D341Med (cell line): ENCODE measurements around the gene ANKMY2.
A peak's percentile ranks its signal among the peaks of the same experiment; 100 is the strongest.
"Not testable (repeated sequence)": the region's sequence is repeated elsewhere in the genome, so short reads cannot be mapped to it uniquely, and the experiment has no call there.

Source experiments
- DNase-seq: peaks from one replicate; pipeline ENCODE4 v3.0.0; 2012; ENCODE audit warnings: low spot score

Gene ANKMY2

GRCh38 chr7:16626388-16626787 lies 19.2 kb downstream of the ANKMY2 start:
- no peak for DNase-seq

GRCh38 chr7:16619979-16620408 lies 25.6 kb downstream of the ANKMY2 start:
- no peak for DNase-seq

- no peak for DNase-seq
Observed at GRCh38 chr7:16616542-16616941, 29.0 kb downstream of the ANKMY2 start.

- DNase-seq: no peak
Observed at GRCh38 chr7:16616122-16616521, 29.4 kb downstream of the ANKMY2 start.

DNA sequence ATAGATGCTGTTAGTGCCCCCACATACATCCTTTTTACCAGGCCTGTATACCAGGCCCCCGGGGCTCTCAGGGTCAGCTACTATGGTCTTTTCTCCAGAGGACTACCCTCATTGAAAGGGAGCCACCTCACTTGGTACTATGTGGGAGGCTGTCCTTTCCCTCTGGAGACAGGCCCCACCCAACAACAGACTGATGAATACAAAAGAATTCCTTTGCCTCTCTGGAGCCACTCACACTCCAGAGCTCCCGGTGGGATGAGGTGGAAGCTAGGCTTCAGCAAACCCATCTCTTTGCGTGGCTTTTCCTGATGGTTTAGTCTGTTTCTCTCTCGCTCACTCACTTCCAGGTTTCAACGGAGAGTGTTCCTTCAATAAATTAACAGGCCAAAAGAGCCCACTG lies 30.3 kb downstream of the ANKMY2 start:
- DNase-seq: no peak

DNA sequence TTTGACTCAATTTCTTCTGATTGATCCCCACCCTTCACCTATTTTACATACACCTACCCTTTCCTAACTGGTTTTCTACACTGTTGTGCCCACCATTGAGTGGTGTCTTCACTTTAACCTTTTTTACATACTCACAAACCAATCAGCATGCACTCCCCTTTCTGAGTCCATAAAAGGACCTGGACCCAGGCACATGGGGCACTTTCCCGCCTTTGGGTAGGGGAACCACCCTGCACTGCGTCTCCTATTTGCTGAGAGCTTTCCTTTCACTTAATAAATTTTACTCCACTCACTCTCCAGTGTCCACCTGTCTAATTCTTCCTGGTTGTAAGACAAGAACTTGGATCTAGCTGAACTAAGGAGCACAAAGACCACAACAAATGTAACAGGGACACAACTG lies 33.8 kb downstream of the ANKMY2 start:
- no peak for DNase-seq

DNA sequence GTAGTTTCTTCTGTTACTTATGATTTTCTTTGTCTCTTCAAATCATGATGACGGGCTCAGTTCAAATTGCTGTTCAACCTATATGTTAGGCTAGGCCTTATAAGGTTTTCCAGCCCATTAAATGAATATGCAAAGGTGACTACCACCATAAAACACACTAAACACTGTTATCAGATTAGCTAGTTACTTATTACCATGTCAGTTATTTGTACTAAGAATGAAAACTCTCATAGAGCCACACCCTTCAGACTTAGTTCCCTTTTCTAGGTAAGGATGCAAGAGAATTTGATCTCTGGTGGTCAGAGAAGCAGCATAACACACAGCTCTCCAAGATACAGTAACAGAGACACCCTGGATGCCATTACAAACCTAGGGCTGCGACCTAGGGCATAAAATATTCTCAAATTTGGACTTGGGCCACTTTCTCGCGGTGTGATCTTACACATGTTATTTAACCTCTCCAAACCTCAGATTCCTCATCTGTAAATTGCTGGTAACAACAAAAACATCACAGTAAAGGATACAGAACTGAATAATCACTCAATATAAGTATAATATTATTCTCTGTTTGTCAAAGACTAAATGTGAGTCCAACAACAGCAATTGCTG lies 35.6 kb downstream of the ANKMY2 start:
- DNase-seq: no peak

- DNase-seq: no peak
Observed at GRCh38 chr7:16606704-16607103, 38.9 kb downstream of the ANKMY2 start.

GRCh38 chr7:16604054-16604453 lies 41.5 kb downstream of the ANKMY2 start:
- DNase-seq: no peak

DNA sequence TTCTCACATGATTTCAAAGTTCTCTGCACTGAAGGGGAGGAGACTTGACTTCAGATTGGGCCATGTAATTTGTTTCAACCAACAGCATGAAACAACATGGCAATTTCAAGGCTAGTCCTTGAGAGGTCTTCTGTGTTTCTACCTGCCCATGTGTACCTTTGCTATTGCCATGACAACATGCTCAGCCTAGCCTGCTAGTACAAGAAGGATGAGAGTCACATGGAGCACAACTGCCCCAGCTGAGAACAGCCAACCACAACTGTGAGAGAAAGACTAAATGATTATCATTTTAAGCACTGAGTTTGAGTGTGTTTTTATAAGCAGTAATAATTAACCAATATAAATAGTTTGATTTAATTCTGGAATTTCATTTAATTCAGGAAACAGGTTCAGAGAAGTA lies 41.9 kb downstream of the ANKMY2 start:
- DNase-seq: no peak

GRCh38 chr7:16599860-16600259 lies 45.7 kb downstream of the ANKMY2 start:
- DNase-seq: no peak

DNA sequence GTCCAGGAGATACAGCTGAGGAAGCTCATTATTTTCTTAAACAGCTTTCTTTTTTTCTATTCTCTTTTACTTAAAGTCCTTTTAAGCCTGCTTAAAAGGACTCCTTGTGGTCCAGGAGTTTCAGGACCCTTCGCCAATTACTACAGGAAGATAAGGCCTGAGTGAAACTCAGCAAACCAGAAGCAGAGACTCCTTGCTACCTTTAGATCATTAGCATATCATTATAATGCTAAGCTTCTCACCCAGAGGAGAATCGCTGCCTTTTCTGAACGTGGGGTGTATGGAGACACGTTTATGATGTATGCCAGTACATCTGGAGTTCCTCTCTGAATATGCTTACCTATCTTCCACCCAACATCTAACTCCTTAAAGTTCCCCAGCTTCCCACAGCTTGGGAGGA lies 47.5 kb downstream of the ANKMY2 start:
- no peak for DNase-seq

DNA sequence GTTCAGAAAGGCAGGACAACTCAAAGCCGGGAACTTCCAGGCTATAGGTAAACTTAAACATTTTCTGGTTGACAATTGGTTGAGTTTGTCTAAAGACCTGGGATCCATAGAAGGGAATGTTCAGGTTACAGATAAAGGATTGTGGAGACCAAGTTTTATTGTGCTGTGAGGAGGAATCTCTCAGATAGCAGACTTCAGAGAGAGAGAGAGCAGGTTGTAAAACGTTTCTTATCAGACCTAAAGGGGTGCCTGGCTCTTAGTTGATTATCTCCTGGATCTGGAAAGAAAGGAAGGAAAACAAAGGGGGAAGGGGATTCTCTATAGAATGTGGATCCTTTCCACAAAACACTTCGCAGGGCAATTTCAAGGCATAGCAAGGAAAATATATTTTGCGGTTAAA lies 50.0 kb downstream of the ANKMY2 start:
- DNase-seq: not testable (repeated sequence)

- DNase-seq: no peak
Observed at GRCh38 chr7:16594676-16595075, 50.9 kb downstream of the ANKMY2 start.

GRCh38 chr7:16594061-16594460 lies 51.5 kb downstream of the ANKMY2 start:
- DNase-seq: no peak

DNA sequence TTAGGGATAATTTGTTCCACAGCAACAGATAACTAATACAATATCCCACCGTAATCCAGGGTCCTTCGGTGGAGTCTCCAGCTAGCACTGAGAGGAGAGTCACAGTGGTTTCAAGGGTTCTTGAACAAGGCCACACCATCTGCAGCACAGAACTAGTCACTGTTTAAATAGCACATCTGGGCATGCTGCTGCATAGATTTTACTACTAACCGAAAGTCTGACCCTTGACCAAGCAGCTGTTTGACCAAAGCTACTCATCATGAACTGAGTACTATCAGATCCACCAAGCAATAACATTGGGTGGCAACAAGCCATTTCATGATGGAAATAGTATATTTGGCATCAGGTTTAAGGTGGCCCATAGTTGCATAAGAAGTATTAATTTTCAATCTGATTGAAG lies 53.2 kb downstream of the ANKMY2 start:
- DNase-seq: no peak

DNA sequence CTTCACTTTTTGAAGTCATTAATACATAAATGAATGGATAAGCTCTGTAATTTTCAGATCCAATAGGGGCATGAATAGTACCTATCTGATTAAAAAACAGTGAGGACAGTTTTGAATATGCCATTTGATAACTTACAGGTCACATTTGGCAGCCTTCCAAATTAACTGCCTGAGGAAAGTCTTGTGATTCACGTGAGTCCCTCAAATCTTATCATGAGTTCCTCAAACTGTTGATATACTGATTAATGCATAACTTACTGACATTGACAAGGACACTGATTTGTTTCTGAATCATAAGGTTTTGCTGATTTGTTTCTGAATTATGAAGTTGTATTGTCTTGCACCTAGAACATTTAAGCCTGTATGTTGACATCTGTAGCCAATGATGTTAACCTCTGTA lies 55.1 kb downstream of the ANKMY2 start:
- no peak for DNase-seq

- no peak for DNase-seq
Observed at GRCh38 chr7:16589881-16590280, 55.7 kb downstream of the ANKMY2 start.

DNA sequence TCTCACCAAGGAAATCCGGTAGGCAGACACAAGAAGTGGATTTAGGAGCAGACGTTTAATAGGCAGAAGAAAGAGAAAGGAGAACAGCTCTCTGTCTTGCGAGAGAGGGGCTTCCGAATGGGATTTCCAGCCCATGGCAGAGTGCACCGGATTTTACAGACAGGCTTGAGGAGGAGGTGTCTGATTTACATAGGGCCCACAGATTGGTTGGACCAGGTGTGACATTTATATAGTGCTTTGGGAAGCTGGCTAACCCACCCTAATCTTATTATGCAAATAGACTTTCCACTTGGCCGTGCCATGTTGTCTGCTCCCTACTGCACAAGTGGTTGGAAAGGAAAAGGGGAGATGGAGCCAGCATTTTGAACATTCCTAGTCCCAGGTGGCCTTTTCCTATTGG lies 57.8 kb downstream of the ANKMY2 start:
- peak; percentile 64 for DNase-seq

- DNase-seq: no peak
Observed at GRCh38 chr7:16587129-16587528, 58.4 kb downstream of the ANKMY2 start.

DNA sequence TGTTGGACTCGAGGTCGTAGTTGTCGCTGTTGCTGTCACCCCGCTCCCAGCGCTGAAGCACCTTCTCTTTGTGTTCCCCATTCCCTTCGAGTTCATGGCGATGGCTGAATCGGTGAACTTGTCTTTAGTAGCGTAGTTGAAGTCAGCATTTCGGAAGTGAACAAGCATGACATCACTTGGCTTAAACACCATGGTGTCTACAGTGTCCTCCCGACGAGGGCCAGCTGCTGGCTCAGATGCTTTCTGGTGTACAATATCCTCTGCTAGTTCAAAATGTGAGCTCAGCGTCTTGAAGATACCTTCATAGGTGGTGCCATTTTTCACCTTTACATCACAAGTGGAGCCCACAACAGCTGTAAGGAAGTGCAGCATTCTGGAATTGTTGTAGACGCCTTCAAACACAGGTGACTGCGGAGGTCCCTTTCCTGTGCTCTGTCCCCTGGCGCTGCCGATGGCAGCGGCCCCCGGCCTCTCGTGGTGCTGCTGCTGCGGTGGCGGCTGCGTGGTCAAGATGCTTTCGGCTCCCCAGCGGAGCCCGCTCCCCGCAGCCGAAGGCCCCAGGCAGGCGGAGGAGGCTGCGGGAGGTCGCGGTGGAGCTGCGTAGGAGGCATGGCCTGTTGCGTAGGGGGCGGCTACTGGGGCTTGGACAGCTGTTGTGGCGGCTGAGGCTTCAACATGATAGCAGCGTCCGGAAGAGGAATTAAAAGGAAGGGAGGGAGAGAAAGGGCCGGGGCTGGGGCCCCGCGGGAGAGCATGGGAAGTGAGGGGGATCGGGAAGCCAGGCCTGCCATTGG lies 59.3 kb downstream of the ANKMY2 start:
- DNase-seq: no peak

DNA sequence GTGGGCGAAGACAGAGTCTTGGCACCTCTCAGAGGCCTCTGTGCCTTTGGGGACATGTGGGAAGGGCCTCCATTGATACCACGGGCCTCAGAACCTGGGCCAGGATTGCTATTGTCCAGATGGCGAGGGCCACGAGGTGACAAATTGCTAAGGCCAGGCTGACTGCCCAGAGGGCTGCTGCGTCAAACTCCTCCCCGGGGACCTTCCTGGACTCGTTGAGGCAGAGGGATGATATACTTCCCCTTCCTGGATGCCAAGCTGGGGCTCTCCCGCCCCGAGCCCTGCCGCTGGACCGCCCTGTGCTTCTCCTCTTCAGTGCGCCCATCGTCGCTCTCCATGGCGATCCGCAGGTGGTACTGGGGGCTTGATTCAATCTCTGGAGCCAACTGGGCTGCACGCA lies 60.0 kb downstream of the ANKMY2 start:
- DNase-seq: no peak

GRCh38 chr7:16583834-16584233 lies 61.7 kb downstream of the ANKMY2 start:
- no peak for DNase-seq

- no peak for DNase-seq
Observed at GRCh38 chr7:16581286-16581685, 64.3 kb downstream of the ANKMY2 start.
